Mesenchymal stem cell (in vitro differentiated cells and primary cell): Measurements from ENCODE around the gene ZBTB49.
A peak's percentile ranks its signal among the peaks of the same experiment; 100 is the strongest.
"Not testable (repeated sequence)": the region's sequence is repeated elsewhere in the genome, so short reads cannot be mapped to it uniquely, and the experiment has no call there.

Source experiments
- DNase-seq: peaks from one replicate; pipeline ENCODE4 v3.0.0-alpha.2; 2013
- H2AFZ ChIP-seq: one replicate; pipeline ENCODE4 v1.6.1; 2013; ENCODE audit warnings: low read depth, mild to moderate bottlenecking, control low read depth, inconsistent platforms, low read length, moderate library complexity
- H2AK5ac ChIP-seq: 2 replicates; pipeline ENCODE4 v1.6.1; 2013; ENCODE audit warnings: low read length, moderate library complexity, mild to moderate bottlenecking, inconsistent platforms; ENCODE audit not compliant: severe bottlenecking
- H2BK120ac ChIP-seq: one replicate; pipeline ENCODE4 v1.6.1; 2013; ENCODE audit warnings: low read depth, mild to moderate bottlenecking, inconsistent platforms, low read length, moderate library complexity
- H2BK12ac ChIP-seq, 2 experiments: one replicate each; pipeline ENCODE4 v1.6.1; 2013; ENCODE audit warnings: inconsistent platforms in 2 of 2, low read length in 2 of 2, mild to moderate bottlenecking in 2 of 2, moderate library complexity in 2 of 2, control low read depth in 1 of 2
- H2BK15ac ChIP-seq: one replicate; pipeline ENCODE4 v1.6.1; 2013; ENCODE audit warnings: mild to moderate bottlenecking, low read depth, inconsistent platforms; ENCODE audit not compliant: poor library complexity, severe bottlenecking
- H2BK5ac ChIP-seq: 2 replicates; pipeline ENCODE4 v1.6.1; 2013; ENCODE audit warnings: low read depth, mild to moderate bottlenecking, low read length, control low read depth, inconsistent platforms; ENCODE audit not compliant: poor library complexity, severe bottlenecking
- H3K14ac ChIP-seq, 2 experiments: one replicate each; pipeline ENCODE4 v1.6.1; 2013; ENCODE audit warnings: inconsistent platforms in 2 of 2, low read length in 2 of 2, control low read depth in 1 of 2, mild to moderate bottlenecking in 1 of 2, moderate library complexity in 1 of 2
- H3K18ac ChIP-seq, 2 experiments: one replicate each; pipeline ENCODE4 v1.6.1; 2013; ENCODE audit warnings: inconsistent platforms in 2 of 2, low read length in 2 of 2, control low read depth in 1 of 2, low read depth in 1 of 2, mild to moderate bottlenecking in 1 of 2
- H3K23ac ChIP-seq, 2 experiments: one replicate each; pipeline ENCODE4 v1.6.1; 2013; ENCODE audit warnings: inconsistent platforms in 2 of 2, low read length in 2 of 2, mild to moderate bottlenecking in 2 of 2, moderate library complexity in 2 of 2, control low read depth in 1 of 2
- H3K27ac ChIP-seq: 2 replicates; pipeline ENCODE4 v1.5.1; 2013; ENCODE audit warnings: mild to moderate bottlenecking, moderate library complexity, low read length, control low read depth, inconsistent platforms; ENCODE audit not compliant: poor library complexity, severe bottlenecking
- H3K27me3 ChIP-seq, 2 experiments: 2 replicates each; pipeline versions ENCODE4 v1.6.1 to v1.7.0; 2013; ENCODE audit warnings: low read length in 2 of 2, mild to moderate bottlenecking in 2 of 2, moderate library complexity in 2 of 2, control low read depth in 1 of 2, inconsistent platforms in 1 of 2; ENCODE audit not compliant: control insufficient read depth in 1 of 2, insufficient read depth in 1 of 2
- H3K36me3 ChIP-seq, 2 experiments: 2 replicates each; pipeline versions ENCODE4 v1.6.1 to v1.7.0; 2013; ENCODE audit warnings: low read length in 2 of 2, control low read depth in 1 of 2, inconsistent platforms in 1 of 2, low read depth in 1 of 2, mild to moderate bottlenecking in 1 of 2; ENCODE audit not compliant: insufficient read depth in 2 of 2, control insufficient read depth in 1 of 2
- H3K4ac ChIP-seq, 2 experiments: one replicate each; pipeline ENCODE4 v1.6.1; 2013; ENCODE audit warnings: inconsistent platforms in 2 of 2, low read length in 2 of 2, mild to moderate bottlenecking in 2 of 2, moderate library complexity in 2 of 2, control low read depth in 1 of 2, low read depth in 1 of 2
- H3K4me1 ChIP-seq: 2 replicates; pipeline ENCODE4 v1.6.1; 2013; ENCODE audit warnings: low read depth, low read length, control low read depth; ENCODE audit not compliant: control insufficient read depth, insufficient read depth
- H3K4me2 ChIP-seq: 2 replicates; pipeline ENCODE4 v1.6.1; 2013; ENCODE audit warnings: low read length, mild to moderate bottlenecking, inconsistent platforms; ENCODE audit not compliant: poor library complexity, severe bottlenecking
- H3K4me3 ChIP-seq, 2 experiments: 2 replicates each; pipeline versions ENCODE4 v1.5.1 to v1.7.0; 2013; ENCODE audit warnings: low read length in 2 of 2, mild to moderate bottlenecking in 2 of 2, control low read depth in 1 of 2, low read depth in 1 of 2; ENCODE audit not compliant: insufficient read depth in 1 of 2
- H3K79me1 ChIP-seq: replicated peaks from 2 replicates; pipeline ENCODE4 v1.6.1; 2013; ENCODE audit warnings: mild to moderate bottlenecking, control low read depth, low read length, inconsistent platforms; ENCODE audit not compliant: poor library complexity, severe bottlenecking
- H3K9ac ChIP-seq: 2 replicates; pipeline ENCODE4 v1.7.0; 2013; ENCODE audit warnings: mild to moderate bottlenecking, low read length, moderate library complexity
- H3K9me3 ChIP-seq: 2 replicates; pipeline ENCODE4 v1.7.0; 2013; ENCODE audit warnings: mild to moderate bottlenecking, low read length; ENCODE audit not compliant: control insufficient read depth
- H4K8ac ChIP-seq: one replicate; pipeline ENCODE4 v1.6.1; 2013; ENCODE audit warnings: inconsistent platforms, mild to moderate bottlenecking, low read length, moderate library complexity
- H4K91ac ChIP-seq: one replicate; pipeline ENCODE4 v1.6.1; 2013; ENCODE audit warnings: mild to moderate bottlenecking, low read length, inconsistent platforms
- WGBS: methylation state at CpG from one replicate; pipeline ENCODE4 v1.1.7; 2013; ENCODE audit warnings: mixed read lengths; 5-methylcytosine and 5-hydroxymethylcytosine counted together

ZBTB49 gene

DNA sequence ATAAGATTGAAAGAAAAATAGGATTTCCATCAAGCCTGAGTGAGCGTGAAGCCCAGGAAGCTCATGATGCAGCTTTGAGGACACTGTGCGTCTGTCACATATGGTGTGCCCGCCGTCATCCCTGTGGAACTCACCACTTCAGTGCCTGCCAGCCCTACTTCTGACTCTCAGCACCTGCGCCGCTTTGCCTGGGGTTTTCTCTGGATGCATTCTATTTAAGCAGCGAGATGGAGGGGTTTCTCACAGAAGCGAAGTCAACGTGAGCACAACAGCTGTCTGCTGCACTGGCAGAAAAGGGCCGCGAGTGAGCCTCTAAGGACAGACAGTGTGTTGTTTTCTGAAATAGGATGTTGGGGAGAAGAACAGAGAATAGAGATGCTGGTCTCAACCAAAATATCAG is 35.9 kb upstream of the ZBTB49 start:
- Histone ChIP-seq H3K27ac (no peak overlapping the region), H3K14ac (no peak overlapping the region), H3K23ac (no peak overlapping the region), H3K4ac (no peak overlapping the region), H2BK120ac (no peak overlapping the region), H2AFZ (no peak overlapping the region), H3K9me3 (no peaks in the 10 kb centered on the region), H3K18ac (no peak overlapping the region), H3K4me1 (no peaks in the 10 kb centered on the region), H2BK15ac (no peak overlapping the region), H4K8ac (no peak overlapping the region), H2BK12ac (no peak overlapping the region), H2BK5ac (no peak overlapping the region), H3K79me1 (no peaks in the 10 kb centered on the region), H3K4me3 (no peak overlapping the region), H3K27me3 (peaks cover 27 to 30% of the 10 kb centered on the region in 2 experiments), H3K4me2 (no peak overlapping the region), H3K36me3 (no peaks in the 10 kb centered on the region), H2AK5ac (no peak overlapping the region), H3K9ac (no peak overlapping the region), H4K91ac (no peak overlapping the region)
- DNase-seq = no peak
- WGBS = 82% methylated on average over 11 of the region's 11 CpGs

DNA sequence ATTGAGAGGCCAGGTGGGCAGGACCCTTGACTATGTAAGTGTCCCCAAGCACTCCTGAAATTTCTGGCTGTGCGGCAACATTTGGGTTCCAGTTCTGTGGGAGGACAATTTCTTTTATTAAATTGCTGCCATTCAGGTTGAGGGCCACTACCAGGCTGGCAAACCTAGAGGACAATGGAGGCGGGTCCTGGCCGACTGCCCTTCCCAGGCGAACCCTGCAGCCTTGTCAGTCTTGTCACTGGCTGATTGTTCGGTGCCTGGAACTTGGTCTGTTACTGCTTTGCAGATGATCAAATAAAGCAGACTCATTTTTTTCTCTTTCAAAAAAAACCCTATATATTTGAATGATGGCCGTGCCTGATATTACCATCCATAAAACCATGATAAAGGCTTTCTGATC is 35.4 kb upstream of the ZBTB49 start:
- H4K91ac ChIP-seq = no peak overlapping the region
- no peak overlapping the region for H3K23ac ChIP-seq
- no peaks in the 10 kb centered on the region for H3K4me1 ChIP-seq
- H3K9ac ChIP-seq = no peak overlapping the region
- H4K8ac ChIP-seq = no peak overlapping the region
- no peak overlapping the region for H2BK120ac ChIP-seq
- H3K4ac ChIP-seq = no peak overlapping the region
- no peak overlapping the region for H3K14ac ChIP-seq
- H2BK12ac ChIP-seq = no peak overlapping the region
- no peak overlapping the region for H2BK15ac ChIP-seq
- H3K9me3 ChIP-seq = no peaks in the 10 kb centered on the region
- H3K79me1 ChIP-seq = no peaks in the 10 kb centered on the region
- H2AK5ac ChIP-seq = no peak overlapping the region
- DNase-seq = no peak
- H2AFZ ChIP-seq = no peak overlapping the region
- peaks cover 30 to 31% of the 10 kb centered on the region in 2 experiments for H3K27me3 ChIP-seq
- H2BK5ac ChIP-seq = no peak overlapping the region
- no peak overlapping the region for H3K27ac ChIP-seq
- H3K36me3 ChIP-seq = no peaks in the 10 kb centered on the region
- no peak overlapping the region for H3K18ac ChIP-seq
- no peak overlapping the region for H3K4me2 ChIP-seq
- 89% methylated on average over 6 of the region's 6 CpGs for WGBS
- no peak overlapping the region for H3K4me3 ChIP-seq

DNA sequence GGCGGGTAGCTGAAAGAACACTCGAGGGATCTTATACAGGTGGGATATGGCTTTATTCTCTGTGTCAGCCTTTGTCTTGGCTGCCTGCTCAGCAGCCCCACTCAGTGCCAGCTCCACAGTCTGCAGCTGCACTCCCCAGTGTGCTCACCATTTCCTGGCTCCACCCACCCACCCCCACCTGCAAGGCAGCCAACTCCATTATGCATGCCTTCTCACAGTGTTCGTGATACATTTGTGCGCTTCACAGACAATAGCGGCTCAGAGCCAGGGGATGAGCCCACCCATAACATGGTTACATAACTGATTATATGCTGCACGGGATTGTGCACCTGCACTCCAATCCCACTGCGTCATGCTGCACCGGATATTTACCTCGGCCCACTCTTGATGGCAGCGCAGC is 33.3 kb upstream of the ZBTB49 start:
- H3K27ac ChIP-seq = no peak overlapping the region
- H3K4me3 ChIP-seq = no peak overlapping the region
- no peak overlapping the region for H3K4ac ChIP-seq
- no peaks in the 10 kb centered on the region for H3K36me3 ChIP-seq
- WGBS = 87% methylated on average over 8 of the region's 10 CpGs
- DNase-seq = no peak
- no peak overlapping the region for H4K8ac ChIP-seq
- no peaks in the 10 kb centered on the region for H3K79me1 ChIP-seq
- H3K9ac ChIP-seq = no peak overlapping the region
- no peak overlapping the region for H3K18ac ChIP-seq
- H2AK5ac ChIP-seq = no peak overlapping the region
- no peak overlapping the region for H2BK12ac ChIP-seq
- no peak overlapping the region for H3K4me2 ChIP-seq
- H3K27me3 ChIP-seq = peaks cover 25 to 32% of the 10 kb centered on the region in 2 experiments
- H2AFZ ChIP-seq = no peak overlapping the region
- peak overlapping the region in 1 of 2 experiments; percentile 41 for H3K14ac ChIP-seq
- H2BK15ac ChIP-seq = no peak overlapping the region
- no peaks in the 10 kb centered on the region for H3K4me1 ChIP-seq
- H2BK5ac ChIP-seq = no peak overlapping the region
- no peak overlapping the region for H4K91ac ChIP-seq
- no peaks in the 10 kb centered on the region for H3K9me3 ChIP-seq
- H3K23ac ChIP-seq = no peak overlapping the region
- H2BK120ac ChIP-seq = no peak overlapping the region

DNA sequence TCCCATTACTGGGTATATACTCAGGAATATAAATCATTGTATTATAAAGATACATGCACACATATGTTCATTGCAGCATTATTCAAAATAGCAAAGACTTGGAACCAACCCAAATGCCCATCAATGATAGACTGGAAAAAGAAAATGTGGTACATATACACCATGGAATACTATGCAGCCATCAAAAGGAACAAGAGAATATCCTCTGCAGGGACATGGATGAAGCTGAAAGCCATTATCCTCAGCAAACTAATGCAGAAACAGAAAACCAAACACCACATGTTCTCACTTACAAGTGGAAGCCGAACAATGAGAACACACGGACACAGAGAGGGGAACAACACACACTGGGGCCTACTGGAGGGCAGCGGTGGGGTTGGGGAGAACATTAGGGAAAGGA is 32.3 kb upstream of the ZBTB49 start:
- H3K36me3 ChIP-seq, H2AK5ac ChIP-seq, H2BK12ac ChIP-seq, H3K4me3 ChIP-seq, H3K9ac ChIP-seq, H3K23ac ChIP-seq, H3K4ac ChIP-seq, DNase-seq, H2BK120ac ChIP-seq, H3K79me1 ChIP-seq, H3K4me1 ChIP-seq, H4K8ac ChIP-seq, H3K9me3 ChIP-seq, H3K18ac ChIP-seq, H2AFZ ChIP-seq, H4K91ac ChIP-seq, H3K4me2 ChIP-seq, H2BK5ac ChIP-seq, H3K27ac ChIP-seq, H3K14ac ChIP-seq, H2BK15ac ChIP-seq: not testable (repeated sequence)
- WGBS = 40% methylated on average over 1 of the region's 3 CpGs
- peaks cover 28 to 32% of the 10 kb centered on the region in 2 experiments for H3K27me3 ChIP-seq
